GM12878 (cell line): ENCODE results near the gene WDR64. TPM values are rescaled to one million over a fixed set of nuclear protein-coding genes. Genes with fewer than 3 reads are reported as not detected.

Experiments
- ATAC-seq: fragments of 200-7000 bp; cut with Tn5 transposase; 3 replicates; pipeline ENCODE4 v1.9.1; 2020; ENCODE audit warnings: mild to moderate bottlenecking, moderate library complexity
- BruUV-seq: library from RNA; stranded (reverse); fragments of 400-500 nt; replicated peaks from 2 replicates; lab custom pipeline; 2021; lab: Mats Ljungman, UMichigan
- CTCF ChIA-PET: fragments of 300-600 bp; sonication (Branson Sonifier 250); formaldehyde crosslinking; extraction: SDS; loops from one replicate; lab custom pipeline; 2021; ENCODE audit warnings: inconsistent platforms; lab: Yijun Ruan, JAX
- POLR2A ChIA-PET: fragments of 350-600 bp; formaldehyde crosslinking; extraction: SDS; loops from one replicate; lab custom pipeline; 2021; ENCODE audit warnings: inconsistent platforms; lab: Charles Lee
- RAD21 ChIA-PET: fragments of 300-600 bp; sonication (Branson Sonifier 250); formaldehyde crosslinking; loops from one replicate; lab custom pipeline; 2023; ENCODE audit warnings: antibody characterized with exemption; ENCODE audit not compliant: unreplicated experiment; lab: Charles Lee
- SMC1A ChIA-PET: fragments of 300-600 bp; sonication (Branson Sonifier 250); formaldehyde crosslinking; loops from one replicate; lab custom pipeline; 2023; ENCODE audit not compliant: unreplicated experiment, uncharacterized antibody; lab: Charles Lee
- DNase-seq: peaks from one replicate; pipeline ENCODE4 v3.0.0-alpha.2; 2011; ENCODE audit warnings: low read depth, low spot score
- FAIRE-seq: peaks from 3 replicates; lab custom pipeline; 2011; peaks lifted over from hg19 to GRCh38; lab: Jason Lieb, UNC
- H2AFZ ChIP-seq: 2 replicates; pipeline ENCODE4 v1.6.0; 2011; ENCODE audit warnings: low read depth, low read length, control low read depth; ENCODE audit not compliant: control insufficient read depth
- H3K27ac ChIP-seq: 2 replicates; pipeline ENCODE4 v1.5.1; 2011; ENCODE audit warnings: control low read depth; ENCODE audit not compliant: control insufficient read depth, insufficient read depth
- H3K27me3 ChIP-seq, 2 experiments: replicated peaks in 1 of 2; 2 replicates each; pipeline versions ENCODE4 v1.6.0 to v1.6.1; 2011; ENCODE audit warnings: low read length in 1 of 2; ENCODE audit not compliant: control insufficient read depth in 2 of 2, insufficient read depth in 2 of 2
- H3K36me3 ChIP-seq, 2 experiments: 2 replicates each; pipeline ENCODE4 v1.5.1; 2011; ENCODE audit warnings: low read length in 1 of 2; ENCODE audit not compliant: control insufficient read depth in 2 of 2, insufficient read depth in 2 of 2
- H3K4me1 ChIP-seq: 2 replicates; pipeline ENCODE4 v1.6.1; 2011; ENCODE audit warnings: mild to moderate bottlenecking, low read length, moderate library complexity, mixed read lengths; ENCODE audit not compliant: control insufficient read depth, insufficient read depth
- H3K4me2 ChIP-seq: 2 replicates; pipeline ENCODE4 v1.6.0; 2011; ENCODE audit warnings: control low read depth; ENCODE audit not compliant: control insufficient read depth, insufficient read depth
- H3K4me3 ChIP-seq: fragments of 200-600 bp; sonication (generic); 2 replicates; pipeline ENCODE4 v1.5.1; 2016
- H3K79me2 ChIP-seq: 2 replicates; pipeline ENCODE4 v1.6.0; 2011; ENCODE audit warnings: low read length; ENCODE audit not compliant: control insufficient read depth, insufficient read depth
- H3K9ac ChIP-seq: 2 replicates; pipeline ENCODE4 v1.8.0; 2011; ENCODE audit warnings: low read length, control low read depth, mixed read lengths; ENCODE audit not compliant: control insufficient read depth, insufficient read depth
- H3K9me3 ChIP-seq: replicated peaks from 3 replicates; pipeline ENCODE4 v1.5.1; 2011; ENCODE audit warnings: mild to moderate bottlenecking, low read length; ENCODE audit not compliant: control insufficient read depth, insufficient read depth
- H4K20me1 ChIP-seq: 2 replicates; pipeline ENCODE4 v1.6.0; 2011; ENCODE audit not compliant: control insufficient read depth, insufficient read depth
- ATF7 ChIP-seq: fragments of 450-650 bp; IDR thresholded peaks from 2 replicates; pipeline ENCODE4 v1.6.1; 2016; ENCODE audit warnings: low read depth, mild to moderate bottlenecking
- BHLHE40 ChIP-seq, 2 experiments: fragments of 450-650 bp in 1 of 2; IDR thresholded peaks; 2 replicates each; pipeline ENCODE4 v1.6.1; 2011 to 2017; ENCODE audit warnings: low read depth in 2 of 2, borderline replicate concordance in 1 of 2, improper control_type of control experiment in 1 of 2, low read length in 1 of 2, mild to moderate bottlenecking in 1 of 2
- FOXM1 ChIP-seq: IDR thresholded peaks from 2 replicates; pipeline ENCODE4 v1.6.1; 2012; ENCODE audit warnings: low read depth, mild to moderate bottlenecking, inconsistent platforms, low read length, moderate library complexity
- HDAC6 ChIP-seq: fragments of 200-600 bp; sonication (generic); IDR thresholded peaks from one replicate; pipeline ENCODE4 v1.8.0; 2017; ENCODE audit warnings: antibody characterized with exemption; ENCODE audit not compliant: unreplicated experiment
- IKZF1 ChIP-seq: fragments of 450-650 bp; conservative IDR thresholded peaks from 2 replicates; pipeline ENCODE4 v1.6.1; 2017; ENCODE audit warnings: antibody characterized with exemption, mild to moderate bottlenecking
- IKZF2 ChIP-seq, 2 experiments: fragments of 450-650 bp; IDR thresholded peaks; 2 replicates each; pipeline ENCODE4 v1.6.1; 2017; ENCODE audit warnings: mild to moderate bottlenecking in 2 of 2, moderate library complexity in 2 of 2
- KAT2A ChIP-seq: conservative IDR thresholded peaks from 2 replicates; pipeline ENCODE4 v1.6.1; 2011; ENCODE audit warnings: low read depth, low read length; ENCODE audit not compliant: control insufficient read depth
- MEF2B ChIP-seq: fragments of 450-650 bp; IDR thresholded peaks from 2 replicates; pipeline ENCODE4 v1.6.1; 2018; ENCODE audit warnings: mild to moderate bottlenecking, moderate library complexity; ENCODE audit not compliant: partially characterized antibody, poor library complexity, severe bottlenecking
- MLLT1 ChIP-seq: fragments of 450-650 bp; IDR thresholded peaks from 2 replicates; pipeline ENCODE4 v1.6.1; 2016; ENCODE audit warnings: mild to moderate bottlenecking
- MTA2 ChIP-seq: fragments of 450-650 bp; IDR thresholded peaks from 2 replicates; pipeline ENCODE4 v1.6.1; 2016; ENCODE audit warnings: low read depth, mild to moderate bottlenecking, moderate library complexity
- MYC ChIP-seq: IDR thresholded peaks from 2 replicates; pipeline ENCODE4 v1.6.1; 2011; ENCODE audit warnings: mild to moderate bottlenecking, low read length, moderate library complexity, inconsistent platforms; ENCODE audit not compliant: insufficient read depth, insufficient replicate concordance, insufficient read length, severe bottlenecking
- NR2F1 ChIP-seq: fragments of 450-650 bp; conservative IDR thresholded peaks from 2 replicates; pipeline ENCODE4 v1.6.1; 2017; ENCODE audit warnings: mild to moderate bottlenecking
- RELB ChIP-seq: fragments of 450-650 bp; IDR thresholded peaks from 2 replicates; pipeline ENCODE4 v1.6.1; 2017; ENCODE audit warnings: low read depth, mild to moderate bottlenecking, moderate library complexity
- SIN3A ChIP-seq: IDR thresholded peaks from 2 replicates; pipeline ENCODE4 v1.6.1; 2012; ENCODE audit warnings: low read depth, low read length, improper control_type of control experiment
- SMARCA5 ChIP-seq: fragments of 450-650 bp; IDR thresholded peaks from 2 replicates; pipeline ENCODE4 v1.6.1; 2017; ENCODE audit warnings: mild to moderate bottlenecking
- SP1 ChIP-seq: IDR thresholded peaks from one replicate; pipeline ENCODE4 v1.6.1; 2011; ENCODE audit warnings: low read depth, low read length
- SPI1 ChIP-seq: IDR thresholded peaks from 2 replicates; pipeline ENCODE4 v1.6.1; 2011; ENCODE audit warnings: low read depth, mild to moderate bottlenecking, low read length, moderate library complexity, borderline replicate concordance; ENCODE audit not compliant: insufficient read depth
- YY1 ChIP-seq: IDR thresholded peaks from 2 replicates; pipeline ENCODE4 v1.6.1; 2011; ENCODE audit warnings: low read depth, mild to moderate bottlenecking, low read length
- ZBTB33 ChIP-seq: fragments of 450-650 bp; IDR thresholded peaks from 2 replicates; pipeline ENCODE4 v1.6.1; 2017; ENCODE audit warnings: mild to moderate bottlenecking
- ZNF622 ChIP-seq: fragments of 450-650 bp; IDR thresholded peaks from 2 replicates; pipeline ENCODE4 v1.6.1; 2017; ENCODE audit warnings: mild to moderate bottlenecking, inconsistent platforms
- WGBS: methylation state at CpG from one replicate; pipeline ENCODE4 v1.1.6; 2016; ENCODE audit warnings: low lambda C conversion rate; ENCODE audit not compliant: insufficient replicate concordance, insufficient coverage; ENCODE audit errors: missing lambda C conversion rate; 5-methylcytosine and 5-hydroxymethylcytosine counted together
- in situ Hi-C: fragments of 300-500 bp; cut with MboI; formaldehyde crosslinking; loops from 9 replicates; pipeline ENCODE4 v1.14.3; 2018; ENCODE audit warnings: mixed read lengths
- intact Hi-C: fragments of 100-400 bp; cut with micrococcal nuclease; formaldehyde crosslinking; loops from one replicate; pipeline ENCODE4 v1.14.2; 2022; ENCODE audit not compliant: unreplicated experiment
- polyA plus RNA-seq, 11 experiments: library from polyadenylated mRNA; depleted of rRNA in 4 of 11; unstranded in 6 of 11; stranded (reverse) in 5 of 11; fragments of >200 nt; fragmentation: Nextera tagmentation in 4 of 11; fragmentation: Illumina TruSeq in 1 of 11; extraction: Ambion mirVana in 4 of 11; extraction: Trizol in 1 of 11; gene quantifications; 1 replicate in 1 of 11; 2 replicates in 10 of 11; pipeline versions ENCODE4 v1.2.1 to v1.2.3, GENCODE V29; 2011 to 2016; ENCODE audit warnings: inconsistent platforms in 2 of 11, missing spikeins in 2 of 11, low read depth in 1 of 11
- total RNA-seq, 4 experiments: library from RNA; depleted of rRNA in 3 of 4; stranded (reverse); fragments of >200 nt in 3 of 4; fragmentation: Illumina TruSeq in 1 of 4; extraction: Trizol in 1 of 4; gene quantifications; 2 replicates each; pipeline versions ENCODE4 v1.2.1 to v1.2.3, GENCODE V29; 2013 to 2021

Gene WDR64
- total and polyA plus RNA-seq, 10 of the 15 experiments (the other 5 are each of a cell fraction or from before 2014, with no cell fraction given) = 0.01 TPM; not detected in 9

- in situ Hi-C loops = no loop called here
- H3K27ac ChIP-seq = no peak overlapping the region
- no peaks in the 10 kb centered on the region for H3K79me2 ChIP-seq
- no peaks in the 10 kb centered on the region for H3K9me3 ChIP-seq
- H3K9ac ChIP-seq = no peak overlapping the region
- no TSS peak for BruUV-seq
- ChIA-PET POLR2A (no interaction called here), RAD21 (interaction anchor here (2.2 kb wide), 1 partner anchor 14 kb away, joined by 8 read pairs; no protein-coding TSS in a partner anchor), CTCF (interaction anchor here (0.6 to 1.0 kb wide), 2 partner anchors 65 to 200 kb away, joined by 3 to 4 read pairs; no protein-coding TSS in a partner anchor), SMC1A (interaction anchor here (1.1 to 1.5 kb wide), 2 partner anchors 14 to 24 kb away, joined by 3 to 4 read pairs; no protein-coding TSS in a partner anchor)
- no peaks in the 10 kb centered on the region for H3K27me3 ChIP-seq
- 44% methylated on average over 8 of the region's 8 CpGs for WGBS
- peak; percentile 31 for FAIRE-seq
- H3K4me1 ChIP-seq = no peaks in the 10 kb centered on the region
- intact Hi-C loops = no loop called here
- no peak overlapping the region for H3K4me3 ChIP-seq
- no peaks in the 10 kb centered on the region for H4K20me1 ChIP-seq
- H3K36me3 ChIP-seq = no peaks in the 10 kb centered on the region
- no peak overlapping the region for H3K4me2 ChIP-seq
- peak; percentile 91 for ATAC-seq
- H2AFZ ChIP-seq = no peak overlapping the region
- DNase-seq = peak; percentile 24
- TF ChIP-seq MEF2B (peak; percentile 25), IKZF2 (IDR thresholded peaks at IDR 0.05) (peak; percentile 38 to 75; a peak in 3 of 4 replicates), NR2F1 (no peak), FOXM1 (no peak), KAT2A (no peak), ZBTB33 (0 out of 2 replicates have a peak, but pooled peaks have one; percentile 10), MYC (no peak), BHLHE40 (IDR thresholded peaks at IDR 0.05; ENCODE audit: borderline replicate concordance in 1 of 2, low read depth in 2 of 2, low read length in 1 of 2) (peak; percentile 52 to 55; a peak in 1 of 4 replicates), SP1 (no peak), MTA2 (peak; percentile 87), MLLT1 (0 out of 2 replicates have a peak, but pooled peaks have one; percentile 30), HDAC6 (no peak), IKZF1 (peak; percentile 71), YY1 (no peak), SIN3A (no peak), SMARCA5 (peak; percentile 60; the same call in 1 of the 2 replicates), RELB (peak; percentile 38; the same call in 1 of the 2 replicates), SPI1 (peak; percentile 68; the same call in 1 of the 2 replicates), ATF7 (peak; percentile 84), ZNF622 (no peak)
Observed at GRCh38 chr1:241810769-241811405, 158.8 kb downstream of the WDR64 start.
